ENCODE measurements around the gene NFXL1.

GRCh38 chr4:47936336-47936735, 22.0 kb upstream of the NFXL1 start:
- no peak for TF ChIP-seq POLR2A (IDR thresholded peaks at IDR 0.05)
- TF ChIP-seq, protein P1, sequence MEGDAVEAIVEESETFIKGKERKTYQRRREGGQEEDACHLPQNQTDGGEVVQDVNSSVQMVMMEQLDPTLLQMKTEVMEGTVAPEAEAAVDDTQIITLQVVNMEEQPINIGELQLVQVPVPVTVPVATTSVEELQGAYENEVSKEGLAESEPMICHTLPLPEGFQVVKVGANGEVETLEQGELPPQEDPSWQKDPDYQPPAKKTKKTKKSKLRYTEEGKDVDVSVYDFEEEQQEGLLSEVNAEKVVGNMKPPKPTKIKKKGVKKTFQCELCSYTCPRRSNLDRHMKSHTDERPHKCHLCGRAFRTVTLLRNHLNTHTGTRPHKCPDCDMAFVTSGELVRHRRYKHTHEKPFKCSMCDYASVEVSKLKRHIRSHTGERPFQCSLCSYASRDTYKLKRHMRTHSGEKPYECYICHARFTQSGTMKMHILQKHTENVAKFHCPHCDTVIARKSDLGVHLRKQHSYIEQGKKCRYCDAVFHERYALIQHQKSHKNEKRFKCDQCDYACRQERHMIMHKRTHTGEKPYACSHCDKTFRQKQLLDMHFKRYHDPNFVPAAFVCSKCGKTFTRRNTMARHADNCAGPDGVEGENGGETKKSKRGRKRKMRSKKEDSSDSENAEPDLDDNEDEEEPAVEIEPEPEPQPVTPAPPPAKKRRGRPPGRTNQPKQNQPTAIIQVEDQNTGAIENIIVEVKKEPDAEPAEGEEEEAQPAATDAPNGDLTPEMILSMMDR (IDR thresholded peaks at IDR 0.05): no peak
